Femur (tissue), 1 donor: ENCODE data around the gene SRGAP2B.
"Not testable (repeated sequence)": the region's sequence is repeated elsewhere in the genome, so short reads cannot be mapped to it uniquely, and the experiment has no call there.

Experiments
- DNase-seq: peaks from one replicate; pipeline ENCODE4 v3.0.0-alpha.2; 2017

The SRGAP2B gene

DNA sequence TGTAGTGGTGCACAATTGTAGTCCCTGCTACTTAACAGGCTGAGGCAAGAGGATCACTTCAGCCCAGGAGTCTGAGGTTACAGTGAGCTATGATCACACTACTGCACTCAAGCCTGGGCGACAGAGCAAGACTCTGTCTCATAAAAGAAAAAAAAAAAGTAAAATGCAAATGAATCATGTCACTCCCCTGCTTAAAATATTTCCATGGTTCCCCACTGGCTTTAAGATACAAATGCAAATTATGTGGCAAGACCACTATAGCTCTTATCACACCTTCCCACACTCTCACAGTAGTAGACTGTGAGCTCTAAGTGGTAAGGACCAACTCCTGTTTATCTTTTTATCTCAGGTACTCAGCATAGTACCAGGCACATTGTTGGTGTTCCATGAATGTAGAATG lies 53.6 kb downstream of the SRGAP2B start:
- DNase-seq: not testable (repeated sequence)

DNA sequence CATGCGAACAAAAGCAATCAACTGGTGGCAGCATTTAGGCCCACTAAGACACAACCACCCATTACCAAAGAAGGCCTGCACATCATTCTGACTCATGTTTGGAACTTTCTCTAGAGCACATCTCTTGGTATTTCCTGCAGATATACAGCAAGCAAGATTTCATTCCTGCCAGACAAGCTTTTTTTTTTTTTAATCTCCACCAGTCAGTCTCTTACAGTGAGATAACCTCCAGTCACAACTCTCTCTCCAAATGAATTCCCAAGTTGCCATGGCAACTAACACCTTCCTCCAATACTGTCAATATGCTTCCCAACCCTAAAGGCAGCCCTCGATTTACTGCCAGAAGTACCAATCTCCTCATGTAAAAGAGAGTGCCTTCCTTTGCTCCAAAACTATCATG lies 59.1 kb downstream of the SRGAP2B start:
- DNase-seq: not testable (repeated sequence)

GRCh38 chr1:145033523-145033922 lies 61.6 kb downstream of the SRGAP2B start:
- not testable (repeated sequence) for DNase-seq

DNA sequence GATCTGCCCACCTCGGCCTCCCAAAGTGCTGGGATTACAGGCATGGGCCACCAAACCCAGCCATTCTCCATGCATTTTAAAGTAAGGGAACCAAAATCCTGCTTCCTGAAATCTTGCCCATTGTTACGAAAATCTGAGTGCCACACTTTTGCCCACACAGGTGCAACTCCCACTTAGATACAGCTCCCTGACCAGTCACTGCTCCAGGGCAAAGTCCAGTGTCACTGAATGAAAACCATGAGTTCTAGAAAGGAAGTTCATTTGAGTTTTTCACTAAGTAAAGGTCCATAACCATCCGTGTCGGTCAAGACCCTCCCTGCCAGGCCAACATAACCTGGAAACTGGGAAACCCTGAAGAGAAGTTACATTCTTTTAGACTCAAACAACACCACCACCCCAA lies 67.9 kb downstream of the SRGAP2B start:
- DNase-seq: not testable (repeated sequence)

DNA sequence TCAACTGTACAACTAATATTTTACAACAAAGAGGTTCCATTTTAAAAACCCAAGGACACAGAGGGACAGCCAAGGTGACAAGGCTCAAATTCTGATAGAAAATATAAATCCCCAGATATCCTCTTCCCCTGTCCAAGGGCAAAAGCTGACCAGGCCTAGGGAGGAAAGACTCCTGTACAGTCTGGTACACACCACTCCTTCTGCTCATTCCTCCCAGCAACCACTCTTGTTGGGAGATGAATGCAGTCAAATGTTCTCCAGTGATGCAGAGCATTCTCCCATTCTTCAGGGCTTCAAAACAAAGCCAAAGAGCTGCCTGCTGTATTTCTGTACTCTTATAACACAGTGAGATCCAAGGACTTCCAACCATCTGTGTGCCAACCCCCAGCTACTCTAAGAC lies 69.8 kb downstream of the SRGAP2B start:
- DNase-seq: not testable (repeated sequence)

GRCh38 chr1:145022259-145022658 lies 72.9 kb downstream of the SRGAP2B start:
- not testable (repeated sequence) for DNase-seq

DNA sequence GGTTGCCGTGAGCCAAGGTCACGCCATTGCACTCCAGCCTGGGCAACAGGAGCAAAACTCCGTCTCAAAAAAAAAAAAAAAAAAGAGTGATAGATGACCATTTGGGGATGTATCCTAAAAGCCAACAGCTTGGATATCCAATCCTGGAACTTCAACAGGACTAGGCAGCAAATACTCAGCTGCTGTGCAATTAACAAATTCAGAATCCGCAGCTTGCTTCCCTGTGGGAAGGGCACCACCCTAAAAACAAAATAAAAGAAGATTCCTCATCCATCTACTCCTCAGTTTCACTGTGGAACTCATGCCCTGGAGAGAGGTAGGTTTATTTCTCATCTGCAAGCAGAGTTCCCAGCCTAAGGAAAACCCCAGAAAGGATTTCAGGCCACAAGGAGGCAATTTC lies 73.4 kb downstream of the SRGAP2B start:
- DNase-seq: not testable (repeated sequence)

DNA sequence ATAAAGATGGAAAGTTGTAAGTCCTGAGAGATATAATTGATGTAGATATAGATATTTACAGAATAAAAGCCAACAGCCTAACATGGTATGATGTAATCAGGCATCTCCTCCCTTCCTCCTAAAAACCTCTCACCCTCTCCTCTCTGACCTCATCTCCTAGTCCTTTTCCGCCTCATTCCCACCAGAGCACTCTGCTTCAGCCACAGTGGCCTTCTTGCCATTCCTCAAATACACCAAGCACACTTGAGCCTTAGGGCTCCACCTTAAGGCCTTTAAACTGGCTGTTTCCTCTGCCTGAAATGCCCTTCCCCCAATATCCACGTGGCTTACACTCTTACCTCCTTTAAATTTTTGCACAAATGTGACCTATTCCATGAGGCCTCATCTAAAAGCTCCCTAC lies 75.4 kb downstream of the SRGAP2B start:
- DNase-seq: not testable (repeated sequence)

DNA sequence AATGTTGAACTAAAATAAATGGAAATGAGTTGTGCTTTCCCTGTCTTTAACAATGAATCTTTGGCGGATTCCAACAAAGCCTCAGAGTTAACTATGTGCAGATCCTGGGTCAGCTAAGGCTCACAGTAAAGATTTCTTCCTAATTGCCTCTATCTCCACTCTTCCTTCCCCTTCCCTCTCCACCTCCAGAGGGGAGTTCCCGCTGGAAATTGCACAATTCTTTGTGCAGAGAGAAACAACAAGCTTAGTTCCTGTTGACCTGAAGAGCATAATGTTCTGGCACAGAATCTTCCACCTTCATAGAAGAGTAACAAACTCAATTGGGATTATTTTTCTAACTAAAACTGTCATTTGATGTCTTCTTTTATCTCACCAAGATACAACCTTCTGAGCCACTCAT lies 77.4 kb downstream of the SRGAP2B start:
- not testable (repeated sequence) for DNase-seq

DNA sequence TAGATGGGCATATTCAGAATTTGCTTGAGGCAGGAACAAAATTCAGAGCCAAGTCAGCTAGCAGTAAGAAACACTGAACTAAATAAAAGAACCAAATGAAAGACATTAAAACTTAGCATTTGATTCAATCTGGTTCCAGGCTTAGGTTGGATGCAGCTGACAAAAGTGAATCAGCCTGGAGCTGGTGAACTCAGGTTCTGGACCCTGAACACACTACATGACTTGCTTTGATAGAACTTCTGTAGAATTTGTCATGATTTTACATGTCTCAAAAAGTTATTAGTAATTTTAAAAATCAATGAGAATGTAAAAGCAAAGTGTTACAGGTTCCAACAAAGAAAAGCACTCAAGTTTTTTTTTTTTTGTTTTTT lies 78.7 kb downstream of the SRGAP2B start:
- DNase-seq: not testable (repeated sequence)

DNA sequence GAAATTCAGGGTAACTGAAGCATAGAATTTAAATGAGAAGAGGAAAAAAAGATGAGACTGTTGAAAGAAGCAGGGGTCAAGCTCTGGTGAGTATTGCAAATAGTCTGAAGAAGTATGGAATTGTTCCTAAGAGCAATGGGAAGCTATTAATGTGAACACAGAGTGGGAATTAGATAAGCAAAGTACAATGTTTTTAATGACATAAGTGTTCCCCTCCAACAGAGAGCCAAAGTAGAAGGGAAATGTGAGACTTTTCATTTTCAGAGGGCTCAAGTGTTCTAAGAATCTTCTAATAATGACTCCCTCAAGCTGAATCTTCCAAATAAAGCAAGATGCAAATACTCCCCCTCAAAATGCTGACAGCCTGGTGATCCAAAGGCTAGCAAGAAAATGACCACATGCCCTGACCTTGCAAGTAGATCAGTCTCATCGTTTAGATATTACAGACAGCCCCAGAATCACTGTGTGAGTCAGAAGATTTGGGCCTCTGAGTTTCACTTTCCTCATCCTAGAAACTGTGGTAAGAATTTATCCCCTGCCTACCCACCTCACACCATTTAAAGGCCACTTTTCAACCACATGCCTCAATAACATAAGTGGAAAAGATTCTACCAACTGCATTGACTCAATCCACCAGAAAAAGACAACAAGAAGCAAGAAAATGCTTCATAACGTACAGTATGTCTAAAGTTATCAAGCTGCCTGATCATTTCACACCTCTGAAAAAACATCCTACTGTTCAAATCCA lies 79.2 kb downstream of the SRGAP2B start:
- DNase-seq: not testable (repeated sequence)

GRCh38 chr1:145013353-145013752 lies 81.8 kb downstream of the SRGAP2B start:
- DNase-seq: not testable (repeated sequence)

DNA sequence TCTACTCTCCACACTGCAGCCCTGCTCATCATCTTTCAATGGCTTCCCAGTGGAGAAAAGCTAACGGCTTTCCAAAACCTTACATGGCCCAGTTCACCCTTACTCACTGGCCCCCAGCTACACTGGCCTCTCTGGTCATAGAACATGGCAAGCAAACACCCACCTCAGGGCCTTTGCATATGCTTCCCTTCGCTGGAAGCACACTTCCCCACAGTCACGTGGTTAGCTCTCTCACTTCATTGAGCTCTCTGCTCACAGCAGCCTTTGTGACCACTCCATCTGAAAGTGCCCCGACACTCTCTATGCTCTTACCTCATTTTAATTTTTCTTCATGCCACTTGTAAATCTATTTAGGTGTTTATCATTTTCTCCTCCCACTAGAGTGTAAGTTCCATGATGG lies 83.3 kb downstream of the SRGAP2B start:
- not testable (repeated sequence) for DNase-seq

- not testable (repeated sequence) for DNase-seq
These were observed 84.5 kb downstream of the SRGAP2B start for GRCh38 chr1:145010580-145010979.

- DNase-seq: not testable (repeated sequence)
These were observed 85.2 kb downstream of the SRGAP2B start for GRCh38 chr1:145009928-145010327.

DNA sequence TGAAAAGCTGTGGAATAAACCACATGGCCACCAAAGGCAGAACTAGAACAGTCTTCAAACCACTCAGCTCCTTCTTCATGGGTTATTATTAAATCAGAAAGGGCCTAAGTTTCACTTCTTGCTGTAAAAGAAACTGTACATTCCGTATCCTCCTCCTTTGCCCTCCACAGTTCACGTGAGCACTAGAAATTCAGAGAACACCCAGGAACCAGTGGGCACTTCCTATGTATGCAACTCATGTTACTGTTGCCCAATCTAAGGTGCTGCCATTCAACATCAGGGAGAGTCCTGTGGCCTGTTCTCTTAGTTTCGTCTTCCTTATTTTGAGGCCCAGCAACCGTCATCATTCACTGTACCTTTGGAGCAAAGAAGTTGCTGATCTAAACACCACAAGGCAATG lies 86.7 kb downstream of the SRGAP2B start:
- DNase-seq: not testable (repeated sequence)

GRCh38 chr1:145005142-145005541 lies 90.0 kb downstream of the SRGAP2B start:
- DNase-seq: not testable (repeated sequence)

DNA sequence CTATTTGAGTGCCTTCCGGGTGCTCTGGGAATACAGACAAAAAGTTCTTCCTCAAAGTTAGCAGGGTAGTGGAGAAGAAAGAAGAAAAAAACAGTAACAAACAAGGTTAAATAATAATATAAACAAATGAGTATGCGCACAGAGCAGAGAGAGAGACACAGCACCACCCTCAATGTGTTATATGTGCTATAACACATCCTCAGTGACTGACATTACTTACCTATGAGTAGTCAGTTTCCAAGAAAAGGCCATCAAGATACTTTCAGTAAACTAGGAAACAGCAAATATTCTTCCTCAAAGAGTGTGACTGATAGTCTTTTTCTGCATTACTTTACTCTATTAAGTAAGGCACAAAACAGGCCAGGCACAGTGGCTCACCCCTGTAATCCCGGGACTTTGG lies 93.7 kb downstream of the SRGAP2B start:
- DNase-seq: not testable (repeated sequence)

- not testable (repeated sequence) for DNase-seq
These were observed 94.3 kb downstream of the SRGAP2B start for GRCh38 chr1:145000743-145001326.

DNA sequence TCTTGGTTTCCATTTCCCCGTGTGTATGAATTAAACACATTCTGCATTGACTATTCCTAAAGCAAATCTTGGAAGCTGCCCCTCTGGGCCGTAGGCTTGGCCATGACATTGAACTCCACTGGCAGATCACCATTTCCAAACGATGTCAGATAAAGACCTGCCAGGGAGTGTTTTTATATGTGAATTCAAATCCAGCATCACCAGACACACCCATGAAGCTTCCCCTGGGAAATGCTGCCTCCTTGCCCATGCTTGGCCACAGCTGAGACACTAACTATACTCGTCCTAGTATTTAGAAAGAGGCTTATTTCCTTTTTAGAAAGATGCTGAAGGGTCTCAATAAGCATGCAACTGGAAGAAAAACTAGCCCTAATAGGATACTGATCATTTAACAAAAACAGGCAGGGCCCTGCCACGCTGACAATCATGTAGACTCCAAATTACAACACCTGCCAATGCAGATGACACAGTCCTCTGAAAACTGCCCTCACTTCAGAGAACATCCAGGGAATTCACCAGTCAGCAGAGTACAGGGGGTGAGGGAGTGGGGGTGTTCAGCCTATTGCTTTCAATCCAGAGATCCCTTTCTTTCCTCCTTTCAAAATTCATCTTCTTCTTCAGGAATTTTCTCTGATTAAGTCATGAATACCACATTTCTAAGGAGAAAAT lies 94.9 kb downstream of the SRGAP2B start:
- not testable (repeated sequence) for DNase-seq

- DNase-seq: not testable (repeated sequence)
These were observed 96.2 kb downstream of the SRGAP2B start for GRCh38 chr1:144998981-144999273.

GRCh38 chr1:144998134-144998980 lies 96.8 kb downstream of the SRGAP2B start:
- DNase-seq: not testable (repeated sequence)

- DNase-seq: not testable (repeated sequence)
These were observed 99.2 kb downstream of the SRGAP2B start for GRCh38 chr1:144995833-144996410.
